ENCODE results near the gene CCDC186. TPM values are rescaled to one million over a fixed set of nuclear protein-coding genes. Genes with fewer than 3 reads are reported as not detected.

The CCDC186 gene
- total and polyA plus RNA-seq, 2 of the 13 experiments (the other 11 are each of a cell fraction or from before 2014, with no cell fraction given) = 4.2 to 11.8 TPM

- H3K79me2 ChIP-seq (ENCODE audit: insufficient read depth, low read length) = no peaks in the 10 kb centered on the region
- no peaks in the 10 kb centered on the region; a peak in 2 of 5 replicates for H3K27me3 ChIP-seq (ENCODE audit: control insufficient read depth in 1 of 2, insufficient read depth in 2 of 2, low read length in 2 of 2)
- H3K36me3 ChIP-seq (replicated peaks in 1 of 2; ENCODE audit: control insufficient read depth in 1 of 2, insufficient read depth in 2 of 2, low read length in 2 of 2) = no peaks in the 10 kb centered on the region
- no TSS peak for BruUV-seq (replicated peaks)
- CTCF ChIA-PET (ENCODE audit: low intra/inter-chr PET ratio, low total read pairs) = no interaction called here
- H4K20me1 ChIP-seq (ENCODE audit: insufficient read depth, low read length) = no peaks in the 10 kb centered on the region
- POLR2A ChIA-PET = no interaction called here
- H3K4me3 ChIP-seq (replicated peaks in 1 of 3; ENCODE audit: insufficient read depth in 1 of 3, low read depth in 2 of 3, low read length in 3 of 3) = no peak overlapping the region
- 5% methylated on average over 8 of the region's 8 CpGs for WGBS (ENCODE audit: low lambda C conversion rate)
- no peak overlapping the region for H3K27ac ChIP-seq (ENCODE audit: extremely low read length, insufficient read depth, low read length)
- no peak for ATAC-seq
- TF ChIP-seq SMARCE1 (IDR thresholded peaks at IDR 0.05; ENCODE audit: borderline replicate concordance) (no peak), NFE2 (CRISPR knock-in tag; IDR thresholded peaks at IDR 0.05) (peak; percentile 44; the same call in 1 of the 2 replicates)
- no peak for FAIRE-seq
- no peaks in the 10 kb centered on the region for H3K9me3 ChIP-seq (ENCODE audit: low read length)
- peaks cover 10% of the 10 kb centered on the region; the same call in 1 of the 2 replicates for H3K4me1 ChIP-seq (ENCODE audit: insufficient read depth, low read length)
- no peak overlapping the region for H3K9ac ChIP-seq (ENCODE audit: insufficient read depth, low read depth, low read length)
- in situ Hi-C loops (cut with HindIII; ENCODE audit: extremely low pct_ligation_motif_present, low pct_unique_long_range_greater_than_20kb) (no loop called here), intact Hi-C loops (cut with micrococcal nuclease; ENCODE audit: unreplicated experiment) (no loop called here)
- no peak for DNase-seq (ENCODE audit: low spot score)
- no peak overlapping the region for H2AFZ ChIP-seq (ENCODE audit: low read length)
- no peak overlapping the region for H3K4me2 ChIP-seq (ENCODE audit: low read depth, low read length)
Measured at GRCh38 chr10:114081911-114082583, 92.0 kb downstream of the CCDC186 start.

- FAIRE-seq (no peak), ATAC-seq (no peak)
- no peak for TF ChIP-seq ZNF326 (CRISPR knock-in tag; IDR thresholded peaks at IDR 0.05; ENCODE audit: borderline replicate concordance)
- TF ChIP-seq, protein P1, sequence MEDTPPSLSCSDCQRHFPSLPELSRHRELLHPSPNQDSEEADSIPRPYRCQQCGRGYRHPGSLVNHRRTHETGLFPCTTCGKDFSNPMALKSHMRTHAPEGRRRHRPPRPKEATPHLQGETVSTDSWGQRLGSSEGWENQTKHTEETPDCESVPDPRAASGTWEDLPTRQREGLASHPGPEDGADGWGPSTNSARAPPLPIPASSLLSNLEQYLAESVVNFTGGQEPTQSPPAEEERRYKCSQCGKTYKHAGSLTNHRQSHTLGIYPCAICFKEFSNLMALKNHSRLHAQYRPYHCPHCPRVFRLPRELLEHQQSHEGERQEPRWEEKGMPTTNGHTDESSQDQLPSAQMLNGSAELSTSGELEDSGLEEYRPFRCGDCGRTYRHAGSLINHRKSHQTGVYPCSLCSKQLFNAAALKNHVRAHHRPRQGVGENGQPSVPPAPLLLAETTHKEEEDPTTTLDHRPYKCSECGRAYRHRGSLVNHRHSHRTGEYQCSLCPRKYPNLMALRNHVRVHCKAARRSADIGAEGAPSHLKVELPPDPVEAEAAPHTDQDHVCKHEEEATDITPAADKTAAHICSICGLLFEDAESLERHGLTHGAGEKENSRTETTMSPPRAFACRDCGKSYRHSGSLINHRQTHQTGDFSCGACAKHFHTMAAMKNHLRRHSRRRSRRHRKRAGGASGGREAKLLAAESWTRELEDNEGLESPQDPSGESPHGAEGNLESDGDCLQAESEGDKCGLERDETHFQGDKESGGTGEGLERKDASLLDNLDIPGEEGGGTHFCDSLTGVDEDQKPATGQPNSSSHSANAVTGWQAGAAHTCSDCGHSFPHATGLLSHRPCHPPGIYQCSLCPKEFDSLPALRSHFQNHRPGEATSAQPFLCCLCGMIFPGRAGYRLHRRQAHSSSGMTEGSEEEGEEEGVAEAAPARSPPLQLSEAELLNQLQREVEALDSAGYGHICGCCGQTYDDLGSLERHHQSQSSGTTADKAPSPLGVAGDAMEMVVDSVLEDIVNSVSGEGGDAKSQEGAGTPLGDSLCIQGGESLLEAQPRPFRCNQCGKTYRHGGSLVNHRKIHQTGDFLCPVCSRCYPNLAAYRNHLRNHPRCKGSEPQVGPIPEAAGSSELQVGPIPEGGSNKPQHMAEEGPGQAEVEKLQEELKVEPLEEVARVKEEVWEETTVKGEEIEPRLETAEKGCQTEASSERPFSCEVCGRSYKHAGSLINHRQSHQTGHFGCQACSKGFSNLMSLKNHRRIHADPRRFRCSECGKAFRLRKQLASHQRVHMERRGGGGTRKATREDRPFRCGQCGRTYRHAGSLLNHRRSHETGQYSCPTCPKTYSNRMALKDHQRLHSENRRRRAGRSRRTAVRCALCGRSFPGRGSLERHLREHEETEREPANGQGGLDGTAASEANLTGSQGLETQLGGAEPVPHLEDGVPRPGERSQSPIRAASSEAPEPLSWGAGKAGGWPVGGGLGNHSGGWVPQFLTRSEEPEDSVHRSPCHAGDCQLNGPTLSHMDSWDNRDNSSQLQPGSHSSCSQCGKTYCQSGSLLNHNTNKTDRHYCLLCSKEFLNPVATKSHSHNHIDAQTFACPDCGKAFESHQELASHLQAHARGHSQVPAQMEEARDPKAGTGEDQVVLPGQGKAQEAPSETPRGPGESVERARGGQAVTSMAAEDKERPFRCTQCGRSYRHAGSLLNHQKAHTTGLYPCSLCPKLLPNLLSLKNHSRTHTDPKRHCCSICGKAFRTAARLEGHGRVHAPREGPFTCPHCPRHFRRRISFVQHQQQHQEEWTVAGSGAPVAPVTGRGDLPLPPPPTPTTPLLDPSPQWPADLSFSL (CRISPR knock-in tag; IDR thresholded peaks at IDR 0.05) = no peak
Measured at GRCh38 chr10:114079421-114079820, 94.6 kb downstream of the CCDC186 start.

More at GRCh38 chr10:114079421-114079820, 94.6 kb downstream of the CCDC186 start:
- H3K4me2 ChIP-seq (ENCODE audit: low read depth, low read length) = no peak overlapping the region
- WGBS (ENCODE audit: low lambda C conversion rate) = 51% methylated on average over 5 of the region's 5 CpGs
- ChIA-PET POLR2A (no interaction called here), CTCF (ENCODE audit: low intra/inter-chr PET ratio, low total read pairs) (no interaction called here)
- intact Hi-C loops (cut with micrococcal nuclease; ENCODE audit: unreplicated experiment) = no loop called here
- in situ Hi-C loops (cut with HindIII; ENCODE audit: extremely low pct_ligation_motif_present, low pct_unique_long_range_greater_than_20kb) = no loop called here
- no peak for DNase-seq (ENCODE audit: low spot score)
- H3K4me1 ChIP-seq (ENCODE audit: insufficient read depth, low read length) = peaks cover 10% of the 10 kb centered on the region; the same call in 1 of the 2 replicates
- no peaks in the 10 kb centered on the region for H3K79me2 ChIP-seq (ENCODE audit: insufficient read depth, low read length)
- BruUV-seq (replicated peaks) = no TSS peak
- H3K36me3 ChIP-seq (replicated peaks in 1 of 2; ENCODE audit: control insufficient read depth in 1 of 2, insufficient read depth in 2 of 2, low read length in 2 of 2) = no peaks in the 10 kb centered on the region
- H3K9me3 ChIP-seq (ENCODE audit: low read length) = no peaks in the 10 kb centered on the region
- no peak overlapping the region for H3K27ac ChIP-seq (ENCODE audit: extremely low read length, insufficient read depth, low read length)
- H4K20me1 ChIP-seq (ENCODE audit: insufficient read depth, low read length) = no peaks in the 10 kb centered on the region
- H3K4me3 ChIP-seq (replicated peaks in 1 of 3; ENCODE audit: insufficient read depth in 1 of 3, low read depth in 2 of 3, low read length in 3 of 3) = no peak overlapping the region
- no peak overlapping the region for H2AFZ ChIP-seq (ENCODE audit: low read length)
- no peaks in the 10 kb centered on the region; a peak in 2 of 5 replicates for H3K27me3 ChIP-seq (ENCODE audit: control insufficient read depth in 1 of 2, insufficient read depth in 2 of 2, low read length in 2 of 2)
- H3K9ac ChIP-seq (ENCODE audit: insufficient read depth, low read depth, low read length) = no peak overlapping the region

Measured in HepG2 (cell line).